Islet precursor cell (in vitro differentiated cells): ENCODE results near the gene TMIE.
"Not testable (repeated sequence)": the region's sequence is repeated elsewhere in the genome, so short reads cannot be mapped to it uniquely, and the experiment has no call there.

Source experiments
- DNase-seq: peaks from one replicate; pipeline ENCODE4 v3.0.0-alpha.2; 2018

TMIE gene

DNA sequence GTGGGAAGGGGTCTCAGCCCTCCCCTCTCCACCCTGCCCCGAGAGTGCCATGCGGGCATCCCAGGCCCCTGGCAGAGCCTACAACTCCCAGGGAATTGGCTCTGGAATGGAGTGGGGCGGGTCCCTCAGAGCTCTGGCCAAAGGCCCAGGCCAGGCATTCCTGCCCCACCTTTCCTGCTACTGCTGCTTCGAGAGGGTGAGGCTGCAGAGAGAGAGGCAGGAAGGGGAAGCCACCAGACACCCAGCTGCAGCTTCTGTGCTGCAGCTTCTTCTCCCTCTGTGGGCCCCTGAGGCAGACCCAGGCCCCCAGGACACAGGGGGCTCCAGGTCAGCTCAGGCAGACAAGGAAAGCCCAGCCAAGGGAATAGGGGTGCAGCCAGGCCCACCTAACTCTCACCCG is 10.4 kb upstream of the TMIE start:
- no peak for DNase-seq

DNA sequence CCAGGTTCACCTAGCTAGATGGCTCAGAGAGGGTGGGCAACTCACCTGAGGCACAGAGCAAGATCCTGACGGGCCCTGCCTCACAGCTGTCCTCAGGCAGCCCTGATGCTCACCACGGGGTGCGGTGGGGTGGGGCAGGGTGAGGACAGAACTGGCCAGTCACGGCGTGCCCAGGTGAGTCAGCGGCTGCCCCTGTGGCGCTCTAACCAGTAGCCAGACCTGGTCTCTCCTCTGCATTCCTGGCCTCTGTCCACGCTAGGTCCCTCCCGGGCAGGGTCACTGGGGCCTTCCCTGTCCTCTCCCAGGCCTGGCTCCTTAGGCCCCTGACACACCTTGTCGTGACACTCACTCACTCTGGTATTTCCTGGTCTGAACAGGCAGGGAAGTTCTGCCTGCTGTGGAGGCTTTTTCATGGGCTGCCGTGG is 8.6 kb upstream of the TMIE start:
- DNase-seq = peak; percentile 96

DNA sequence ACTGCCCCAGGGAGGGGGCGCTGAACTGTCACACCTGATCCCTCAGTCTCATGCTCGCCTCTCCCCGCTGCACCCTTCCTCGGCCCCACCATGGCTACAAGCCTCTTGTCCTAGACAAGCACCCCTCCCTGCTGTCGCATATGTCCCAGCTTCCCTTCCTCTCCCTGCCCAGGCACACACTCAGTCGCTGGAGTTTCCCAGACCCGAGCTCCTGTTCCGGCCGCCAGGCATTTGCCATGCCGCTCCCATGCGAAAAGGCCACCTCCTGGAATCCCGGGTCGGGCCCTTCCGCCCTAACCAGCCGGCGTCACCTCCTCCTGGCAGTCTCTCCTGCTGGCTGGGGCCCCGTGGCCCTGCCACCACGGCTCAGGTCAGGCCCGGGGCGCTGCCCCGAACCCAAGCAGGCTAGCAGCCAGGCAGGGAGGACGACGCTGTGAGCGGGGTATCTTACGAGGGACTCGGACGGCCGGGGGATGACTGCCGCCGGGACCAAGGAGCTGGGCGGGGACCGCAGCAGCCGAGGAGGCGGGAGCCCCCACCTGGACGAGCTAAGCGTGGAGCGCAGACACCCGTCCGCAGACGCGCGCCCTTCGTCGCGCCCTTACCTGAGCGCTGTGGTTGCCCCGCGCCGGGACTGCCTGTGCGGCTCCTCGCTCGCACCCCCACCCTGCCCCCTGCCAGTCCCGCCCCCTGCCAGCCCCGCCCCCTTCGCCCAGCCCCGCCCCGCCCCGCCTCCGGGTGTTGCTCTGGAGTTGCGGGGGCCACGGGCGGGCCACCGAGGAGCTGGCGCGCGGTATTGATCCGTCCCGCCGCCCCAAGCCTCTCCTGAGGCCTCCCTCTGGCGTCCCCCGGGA is 7.9 kb upstream of the TMIE start, which contains the start of gene ALS2CL:
Gene ALS2CL (minus strand): TSS at position 642 of the 854 bp plus-strand sequence. CDS start 4,239 bp downstream, outside the sequence.
- DNase-seq = peak; percentile 87

DNA sequence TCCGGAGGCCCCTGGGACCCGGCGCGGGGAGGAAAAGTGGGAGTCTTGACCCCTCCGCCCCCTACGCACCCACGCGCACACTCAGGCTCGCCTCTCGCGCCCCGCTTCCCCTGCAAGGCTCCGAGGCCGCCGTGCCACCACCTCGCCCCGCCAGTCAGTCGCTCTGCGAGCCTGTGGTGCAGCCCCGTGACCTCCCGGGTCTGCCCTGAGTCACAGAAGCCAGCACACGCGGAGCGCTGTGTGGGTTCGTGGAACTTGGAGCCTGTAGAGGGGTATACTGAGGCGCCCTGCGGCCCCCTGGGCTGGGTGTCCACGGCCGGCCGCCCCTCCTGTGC is 7.3 kb upstream of the TMIE start:
- DNase-seq = peak; percentile 76

DNA sequence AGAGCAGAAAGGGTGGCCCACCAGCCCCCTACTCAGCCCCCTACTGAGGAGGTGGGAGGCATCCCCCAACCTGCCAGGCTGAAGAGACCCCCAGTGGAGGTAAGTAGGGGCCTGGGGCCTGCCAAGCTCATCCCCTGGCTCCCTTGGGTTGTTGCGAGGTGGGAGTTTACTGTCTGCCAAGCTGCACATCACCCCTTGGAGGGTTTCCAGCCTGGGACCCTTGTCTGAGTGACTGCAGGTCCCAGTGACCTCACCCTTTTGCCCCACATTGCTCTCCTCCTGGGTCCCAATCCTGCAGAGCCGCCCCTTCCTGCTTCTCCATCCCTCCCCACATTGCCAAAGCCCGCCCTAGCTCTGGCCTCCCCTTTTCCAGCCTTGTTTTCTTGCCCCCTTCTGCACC is 6.7 kb upstream of the TMIE start:
- no peak for DNase-seq

DNA sequence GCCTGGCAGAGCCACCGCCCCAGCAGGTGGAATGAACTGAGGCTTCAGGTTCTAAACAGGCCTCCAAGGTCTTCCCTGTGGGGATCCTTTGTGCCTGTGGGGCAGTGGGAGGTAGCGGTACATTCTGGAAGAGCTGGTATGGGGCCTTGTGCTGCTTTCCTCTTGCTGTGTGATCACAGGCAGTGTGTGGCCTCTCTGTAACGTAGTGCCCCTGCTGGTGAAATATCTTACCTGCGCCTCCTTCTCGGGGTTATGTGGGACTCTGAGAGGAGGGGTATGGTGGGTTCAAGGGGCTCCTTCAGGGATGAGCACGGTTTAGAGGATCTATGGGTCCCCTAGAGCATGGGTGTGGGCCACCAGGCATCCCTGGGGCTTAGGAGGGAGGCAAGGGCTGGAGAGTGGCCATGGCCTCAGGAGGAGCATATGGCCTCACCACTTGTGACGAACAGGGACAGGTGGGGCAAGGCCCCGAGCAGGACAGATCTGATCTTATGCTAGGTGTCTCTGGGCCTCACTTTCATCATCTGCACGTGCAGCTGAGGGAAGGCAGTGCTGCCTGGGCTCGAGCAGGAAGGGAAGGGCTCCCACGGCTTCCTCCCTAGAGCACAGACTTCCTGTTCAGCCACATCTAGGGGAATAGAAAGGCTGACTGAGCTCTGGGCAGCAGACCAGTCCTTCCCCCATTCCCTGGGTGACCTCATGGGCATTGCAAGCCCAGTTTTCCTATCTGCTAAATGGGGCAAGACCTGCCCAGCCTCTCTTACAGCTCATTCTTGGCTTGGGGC is 5.8 kb upstream of the TMIE start:
- DNase-seq = peak; percentile 80

DNA sequence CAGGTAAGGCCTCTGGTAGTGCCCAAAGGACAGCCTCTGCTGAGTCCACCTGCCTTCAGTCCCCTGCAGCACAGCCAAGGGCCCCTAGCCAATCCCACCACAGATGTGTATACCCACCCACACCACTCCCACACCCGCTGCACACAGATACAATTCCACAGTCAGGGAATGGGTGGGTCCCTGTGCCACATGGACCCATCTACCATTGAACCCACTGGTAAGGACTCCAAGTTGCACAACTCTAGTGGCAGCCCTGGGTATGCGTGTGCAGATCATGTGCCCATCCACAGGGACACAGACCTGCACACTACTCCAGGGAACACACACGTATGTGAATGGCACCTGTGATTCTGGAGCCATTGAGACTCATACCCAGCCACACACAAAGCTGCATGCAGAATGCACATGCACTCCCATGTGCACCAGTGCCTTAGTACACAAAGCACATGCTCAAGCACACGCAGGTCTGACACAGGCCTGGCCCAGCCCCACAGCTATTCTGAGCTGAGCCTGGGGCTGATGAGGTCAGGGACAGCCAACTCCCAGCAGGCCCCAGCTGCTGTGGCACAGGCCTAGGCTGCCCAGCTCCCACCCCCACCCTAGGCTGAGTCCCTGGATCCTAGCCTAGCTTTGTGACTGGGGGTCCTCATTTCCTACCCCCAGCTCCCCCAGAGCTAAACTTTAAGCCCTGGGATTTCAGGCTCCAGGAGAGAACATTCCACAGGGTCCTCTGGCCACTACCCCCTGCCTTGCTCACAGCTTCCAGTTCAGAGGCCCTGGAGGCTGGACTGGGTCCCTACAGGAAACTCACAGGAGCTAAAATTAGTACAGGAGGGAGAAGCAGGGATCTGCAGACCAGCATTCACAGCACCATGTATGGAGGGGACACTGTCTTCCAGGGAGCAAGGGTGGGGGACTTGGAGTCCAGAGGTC is 5.0 kb upstream of the TMIE start:
- DNase-seq = no peak

DNA sequence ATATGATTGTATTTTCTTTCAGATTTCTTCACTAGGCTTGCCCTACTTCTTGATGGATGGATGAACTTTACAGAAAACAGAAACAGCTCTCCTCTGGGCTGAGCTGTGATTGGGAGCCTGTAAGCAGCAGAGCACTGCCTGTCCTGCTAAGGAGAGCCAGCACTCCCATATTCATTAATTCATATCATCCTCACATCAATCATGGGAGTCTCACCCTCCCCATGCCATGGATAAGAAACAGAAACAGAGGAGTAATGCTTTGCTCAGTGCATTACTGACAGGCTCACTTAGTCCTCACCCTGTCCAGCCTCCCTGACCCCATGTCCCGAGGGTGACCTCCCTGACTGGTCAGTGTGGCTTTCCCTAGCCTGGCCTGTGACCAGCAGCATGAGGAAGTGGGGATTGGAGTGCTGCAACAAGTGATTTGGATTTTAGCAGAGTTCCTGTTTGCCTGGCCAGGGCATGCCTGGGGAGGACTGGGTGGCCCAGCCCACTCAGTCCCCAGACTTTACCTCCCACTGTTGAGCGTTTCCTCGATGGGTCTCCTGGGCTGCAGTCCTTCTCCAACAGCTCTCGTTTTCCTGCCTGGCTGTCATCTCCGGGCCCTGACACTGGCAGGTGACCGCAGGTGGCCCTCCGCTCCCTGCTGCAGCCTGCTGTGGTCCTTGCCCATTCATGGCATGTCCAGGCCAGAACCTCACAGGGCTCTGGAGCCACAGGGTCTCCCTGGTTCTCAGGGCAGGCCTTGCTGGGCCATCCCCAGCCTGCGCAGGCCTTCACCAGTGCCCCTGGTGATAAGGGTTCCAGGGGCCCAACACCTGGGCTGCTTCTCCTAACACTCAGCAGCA is 1.3 kb upstream of the TMIE start:
- no peak for DNase-seq

DNA sequence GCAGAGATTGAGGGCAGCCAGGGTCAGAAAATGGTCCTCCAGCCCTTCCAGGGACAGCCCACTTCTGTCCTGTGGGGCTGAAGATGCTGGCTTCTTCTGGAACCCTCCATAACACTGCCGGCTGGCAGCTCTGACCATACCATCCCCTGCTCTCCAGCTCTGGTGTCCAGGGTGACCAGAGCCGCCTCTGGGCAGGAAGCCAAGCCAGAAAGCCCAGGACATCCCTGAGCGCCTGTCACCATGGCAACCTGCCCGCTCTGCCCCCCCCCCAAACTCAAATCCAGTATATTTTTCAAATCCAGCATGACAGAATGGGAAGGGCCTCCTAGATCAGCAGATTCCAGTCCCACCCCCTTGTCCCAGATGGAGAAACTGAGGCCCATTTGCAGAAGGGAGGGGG is 420 bp upstream of the TMIE start:
- no peak for DNase-seq

DNA sequence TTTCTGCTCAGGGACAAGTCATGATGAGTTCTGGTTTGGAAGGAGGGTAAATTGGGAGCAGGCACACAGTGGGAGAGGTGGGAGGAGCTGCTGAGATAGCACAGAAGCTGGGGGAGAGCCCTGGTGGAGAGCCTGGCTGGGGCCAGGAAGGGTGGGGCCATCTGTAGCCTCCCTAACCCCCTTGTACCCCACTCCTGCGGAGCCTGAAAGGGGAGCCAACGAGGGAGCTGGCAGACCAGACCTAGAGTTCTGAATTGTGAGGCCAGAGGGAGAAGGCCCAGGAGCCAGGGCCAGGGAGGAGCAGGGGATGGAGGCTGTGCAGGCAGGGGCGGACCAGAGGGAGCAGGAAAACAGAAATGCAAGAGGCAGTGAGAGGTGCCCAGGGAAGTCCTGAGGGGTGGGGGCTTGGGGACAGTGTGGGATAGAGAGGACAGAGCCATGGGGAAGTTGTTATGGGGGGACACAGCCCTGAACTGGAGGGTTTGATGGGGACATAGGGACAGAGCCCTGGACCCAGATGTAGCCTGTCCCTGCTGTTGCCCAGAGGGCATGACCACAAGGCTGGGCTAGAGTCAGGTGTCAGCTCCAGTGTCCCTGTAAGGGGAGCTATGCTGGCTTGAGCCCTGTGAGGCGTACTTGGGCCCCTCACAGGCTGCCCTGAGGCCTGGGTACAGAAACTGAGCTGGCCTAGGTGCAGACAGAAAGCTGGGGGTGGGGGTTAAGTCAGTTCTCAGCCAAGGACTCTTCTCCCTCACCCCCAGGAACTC is 1.2 kb downstream of the TMIE start:
- DNase-seq = no peak

DNA sequence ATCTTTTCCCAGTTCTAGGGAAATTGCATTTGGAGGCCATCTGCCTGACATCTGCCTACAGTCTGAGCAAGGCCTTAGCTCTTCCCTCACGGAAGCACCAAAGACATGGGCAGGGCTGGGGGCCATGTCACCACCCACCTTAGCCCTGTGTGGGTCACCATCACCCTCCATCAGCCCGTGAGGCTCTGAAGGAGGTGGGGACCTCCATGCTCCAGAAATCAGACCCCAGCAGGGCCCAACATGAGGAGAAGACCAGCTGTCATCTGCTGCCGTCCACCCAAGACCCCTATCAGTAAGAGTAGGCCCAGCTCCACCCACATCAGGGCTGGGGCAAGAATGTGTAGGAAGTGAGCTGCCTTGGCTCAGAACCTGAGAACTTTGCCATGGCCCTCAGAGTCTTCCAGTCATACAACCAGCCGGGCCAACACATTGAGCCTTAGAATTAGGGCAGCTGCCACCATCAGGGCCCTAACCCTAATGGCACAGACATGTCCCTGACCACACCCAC is 1.9 kb downstream of the TMIE start:
- no peak for DNase-seq

DNA sequence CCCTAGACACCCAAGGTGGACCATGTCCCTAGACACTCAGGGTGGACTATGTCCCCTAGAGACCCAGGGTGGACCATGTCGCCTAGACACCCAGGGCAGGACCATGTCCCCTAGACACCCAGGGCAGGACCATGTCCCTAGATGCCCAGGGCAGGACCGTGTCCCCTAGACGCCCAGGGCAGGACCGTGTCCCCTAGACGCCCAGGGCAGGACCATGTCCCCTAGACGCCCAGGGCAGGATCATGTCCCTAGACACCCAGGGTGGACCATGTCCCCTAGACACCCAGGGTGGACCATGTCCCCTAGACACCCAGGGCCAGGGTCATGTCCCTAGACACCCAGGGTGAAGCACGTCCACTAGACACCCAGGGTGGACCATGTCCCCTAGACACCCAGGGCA is 3.2 kb downstream of the TMIE start:
- DNase-seq = not testable (repeated sequence)

DNA sequence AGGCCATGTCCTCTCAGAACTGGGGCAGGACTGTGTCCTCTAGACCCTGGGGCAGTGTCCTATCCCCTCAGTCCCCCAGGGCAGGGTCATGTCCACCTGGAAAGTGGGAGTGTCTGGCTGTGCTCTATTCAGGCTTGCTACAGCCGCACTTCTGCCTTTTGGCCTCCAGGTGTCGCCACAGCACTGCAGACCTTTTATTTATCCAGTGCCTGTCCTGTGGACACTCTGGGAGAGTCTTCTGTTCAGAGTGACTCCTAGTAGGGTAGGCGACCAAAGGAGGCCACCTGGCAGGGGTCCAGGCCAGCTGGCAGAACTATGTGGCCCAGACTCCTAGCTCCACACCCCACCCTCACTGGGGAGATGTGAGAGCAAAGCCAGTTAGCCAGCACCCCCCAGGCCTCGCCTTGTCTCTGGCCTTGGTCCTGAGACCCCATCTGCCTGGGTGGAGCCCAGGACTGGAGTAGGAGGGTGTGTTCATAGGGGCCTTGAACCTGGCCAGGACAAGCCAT is 3.9 kb downstream of the TMIE start:
- DNase-seq = peak; percentile 93

DNA sequence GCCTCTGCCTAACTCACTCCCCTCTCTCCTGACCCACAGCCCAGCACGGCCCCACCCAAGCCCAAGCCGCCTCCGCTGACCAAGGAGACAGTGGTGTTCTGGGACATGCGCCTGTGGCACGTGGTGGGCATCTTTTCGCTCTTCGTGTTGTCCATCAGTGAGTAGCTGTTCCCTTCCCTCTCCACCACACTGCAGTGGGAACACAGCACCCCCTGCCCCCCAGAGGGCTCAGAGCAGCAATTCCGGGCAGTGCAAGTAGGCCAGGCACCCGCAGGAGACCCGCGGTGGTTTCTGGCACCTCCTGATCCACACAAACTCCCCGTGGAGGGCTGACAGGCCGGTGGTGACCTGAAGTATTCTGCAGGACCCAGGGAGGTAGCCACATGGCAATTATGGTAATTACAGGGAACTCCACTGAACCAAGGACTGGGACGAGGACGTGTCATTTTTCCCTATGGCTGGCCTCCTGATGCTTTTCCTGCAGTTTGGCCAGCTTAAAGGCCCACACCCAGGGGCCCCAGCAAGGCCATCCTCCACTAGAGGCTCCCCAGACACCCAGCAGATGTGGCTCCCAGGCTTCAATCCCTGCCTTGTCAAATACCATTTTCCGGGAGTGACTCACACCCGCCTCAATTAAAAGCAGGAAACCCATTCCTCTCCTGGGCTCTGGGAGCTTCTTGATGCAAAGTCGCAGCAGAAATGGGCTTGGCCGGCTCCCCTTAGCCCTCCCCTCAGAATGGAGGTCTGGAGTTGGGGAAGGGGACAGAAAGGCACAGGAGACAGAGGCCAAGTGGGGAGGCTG is 4.8 kb downstream of the TMIE start:
- DNase-seq = peak; percentile 95

DNA sequence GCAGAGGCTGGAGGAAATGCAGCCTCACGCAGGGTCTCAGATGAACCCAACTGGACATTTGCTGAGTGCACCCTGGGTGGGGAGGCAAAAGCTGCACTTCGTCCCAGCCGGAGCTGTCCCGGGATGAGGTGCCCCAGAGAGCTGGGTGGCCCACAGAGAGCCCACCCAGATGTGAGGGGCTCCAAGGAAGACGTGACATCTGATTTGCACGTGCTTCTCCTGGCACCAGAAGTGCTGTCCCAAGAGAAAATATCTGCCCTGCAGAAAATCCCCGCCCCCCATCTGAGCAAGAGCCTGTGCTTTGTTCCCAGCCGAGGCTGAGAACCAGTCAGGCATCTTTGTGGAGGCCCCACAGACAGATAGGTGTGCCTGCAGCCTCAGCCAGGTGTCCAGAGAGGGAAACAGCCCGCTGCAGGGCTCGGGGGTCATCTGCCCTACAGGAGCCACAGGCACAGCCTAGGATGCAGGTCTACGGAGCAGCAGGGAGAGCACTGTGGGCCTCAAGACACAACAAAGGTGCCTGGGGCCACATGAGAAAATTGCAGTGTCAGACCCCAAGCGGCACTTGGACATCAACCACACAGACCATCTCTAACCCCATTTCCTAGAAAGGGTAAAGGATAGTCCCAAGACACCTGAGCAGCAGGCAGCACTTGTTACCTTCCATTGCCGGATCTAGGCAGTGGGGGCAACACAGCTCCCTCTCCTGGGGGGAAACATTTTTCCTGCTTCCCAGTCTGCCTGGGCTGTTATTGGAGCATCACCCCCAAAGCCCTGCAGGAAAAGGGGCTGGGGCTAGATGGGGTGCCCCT is 5.8 kb downstream of the TMIE start:
- peak; percentile 85 for DNase-seq

DNA sequence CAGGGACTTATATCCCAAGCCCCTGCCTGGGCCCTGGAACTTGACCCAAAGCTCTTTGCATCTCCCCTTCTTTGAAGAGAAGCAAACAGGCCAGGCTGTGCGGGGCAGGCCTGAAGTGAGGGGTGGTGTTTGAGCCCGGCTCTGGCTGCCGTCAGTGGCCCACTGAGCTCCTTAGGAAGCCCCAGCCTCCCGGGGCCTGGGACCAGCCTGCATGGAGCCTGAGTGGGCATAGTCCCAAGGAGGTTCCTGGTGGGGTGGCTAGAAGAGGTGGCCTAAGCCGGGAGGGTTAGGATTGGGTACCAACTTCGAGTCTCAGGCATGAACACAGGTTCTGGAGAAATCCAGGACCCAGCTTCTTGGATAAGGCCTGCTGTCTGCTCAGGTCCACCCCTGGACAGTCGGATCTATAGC is 6.4 kb downstream of the TMIE start:
- peak; percentile 50 for DNase-seq

DNA sequence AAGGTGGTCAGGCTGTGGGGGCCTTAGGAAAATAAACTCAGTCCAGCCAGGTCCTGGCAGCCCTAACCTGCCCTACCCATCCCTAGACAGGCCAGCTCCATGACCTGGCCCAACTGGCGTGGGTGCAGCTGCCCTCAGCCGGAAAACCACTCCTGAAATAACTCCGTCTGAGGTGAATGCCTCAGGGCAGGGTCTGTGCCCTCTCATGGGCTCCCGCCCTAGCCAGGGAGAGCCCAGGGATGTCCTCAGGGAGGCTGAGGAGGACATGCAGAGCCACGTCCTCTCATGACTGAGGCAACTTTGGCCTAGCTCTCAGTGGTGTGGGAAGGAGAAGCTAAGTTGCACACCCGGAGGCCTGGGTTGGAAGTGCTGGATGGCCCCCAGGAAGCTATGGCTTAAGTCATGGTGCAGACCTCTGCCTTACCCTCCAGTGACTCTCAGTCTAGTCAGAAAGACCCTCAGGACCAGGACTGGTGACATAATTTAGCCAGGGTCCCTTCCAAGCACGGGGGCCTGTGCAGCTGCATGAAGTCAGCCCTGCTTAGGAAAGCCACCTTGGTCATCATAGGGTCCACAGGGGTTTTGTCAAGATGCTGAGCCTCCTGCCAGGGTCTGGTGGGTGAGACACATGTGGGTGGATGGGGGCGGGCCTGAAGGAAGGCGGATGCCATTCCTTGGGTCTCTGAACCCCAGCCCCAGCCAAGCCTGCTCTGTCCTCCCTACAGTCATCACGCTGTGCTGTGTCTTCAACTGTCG is 7.4 kb downstream of the TMIE start:
- peak; percentile 54 for DNase-seq

DNA sequence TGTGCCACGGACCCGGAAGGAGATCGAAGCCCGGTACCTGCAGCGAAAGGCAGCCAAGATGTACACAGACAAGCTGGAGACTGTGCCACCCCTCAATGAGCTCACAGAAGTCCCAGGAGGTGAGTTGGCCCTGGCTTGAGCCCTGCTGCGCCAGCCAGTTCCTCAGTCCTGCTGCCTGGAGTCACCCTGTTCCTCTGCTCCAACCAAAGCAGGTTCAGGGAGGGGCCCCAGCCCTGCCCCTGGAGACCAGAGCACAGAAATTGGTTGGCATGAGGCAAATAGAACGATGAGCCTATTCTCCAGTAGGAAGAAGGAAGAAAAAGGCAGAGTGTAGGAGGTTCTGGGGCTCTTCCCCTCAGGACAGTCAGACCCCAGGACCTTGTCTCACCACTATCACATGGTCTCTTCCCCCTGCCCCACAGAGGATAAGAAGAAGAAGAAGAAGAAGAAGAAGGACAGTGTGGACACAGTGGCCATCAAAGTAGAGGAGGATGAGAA is 8.0 kb downstream of the TMIE start:
- DNase-seq = peak; percentile 32
